IMR-90 (cell line): ENCODE data around the gene MTA3. TPM values are rescaled to one million over a fixed set of nuclear protein-coding genes. Genes with fewer than 3 reads are reported as not detected.

Experiments used
- ATAC-seq: fragments of 200-7000 bp; cut with Tn5 transposase; 2 replicates; pipeline ENCODE4 v1.9.1; 2020; ENCODE audit warnings: low read depth, mild to moderate bottlenecking, moderate library complexity
- BruUV-seq: library from RNA; stranded (reverse); fragments of 400-500 nt; replicated peaks from 2 replicates; lab custom pipeline; 2021; lab: Mats Ljungman, UMichigan
- CTCF ChIA-PET: fragments of 300-600 bp; formaldehyde crosslinking; extraction: SDS; loops from one replicate; lab custom pipeline; 2021; ENCODE audit warnings: antibody characterized with exemption; lab: Yijun Ruan, JAX
- POLR2A ChIA-PET: fragments of 300-600 bp; sonication (Branson Sonifier 250); formaldehyde crosslinking; loops from one replicate; lab custom pipeline; 2022; ENCODE audit warnings: antibody characterized with exemption; ENCODE audit not compliant: unreplicated experiment; lab: Charles Lee
- DNase-seq: peaks from one replicate; pipeline ENCODE4 v3.0.0; 2013
- H2AFZ ChIP-seq: replicated peaks from 2 replicates; pipeline ENCODE3; 2013; ENCODE audit warnings: low read length, mild to moderate bottlenecking; ENCODE audit not compliant: poor library complexity
- H2AK5ac ChIP-seq: 2 replicates; pipeline ENCODE4 v1.6.1; 2013; ENCODE audit warnings: low read depth, low read length, inconsistent platforms
- H2AK9ac ChIP-seq: replicated peaks from 2 replicates; pipeline ENCODE3; 2013; ENCODE audit warnings: mild to moderate bottlenecking, low read depth, low read length, moderate library complexity; ENCODE audit not compliant: poor library complexity
- H2BK120ac ChIP-seq: 2 replicates; pipeline ENCODE4 v1.6.1; 2013; ENCODE audit warnings: low read depth, low read length, inconsistent platforms
- H2BK15ac ChIP-seq: 3 replicates; pipeline ENCODE4 v1.6.1; 2013; ENCODE audit warnings: low read depth, low read length, inconsistent platforms
- H2BK20ac ChIP-seq: 2 replicates; pipeline ENCODE4 v1.6.1; 2013; ENCODE audit warnings: low read depth, mild to moderate bottlenecking, inconsistent platforms, low read length, moderate library complexity
- H2BK5ac ChIP-seq: 2 replicates; pipeline ENCODE4 v1.6.1; 2013; ENCODE audit warnings: mild to moderate bottlenecking, low read depth, low read length, inconsistent platforms; ENCODE audit not compliant: poor library complexity, severe bottlenecking
- H3K14ac ChIP-seq: replicated peaks from 2 replicates; pipeline ENCODE4 v1.6.1; 2013; ENCODE audit warnings: low read depth, low read length, inconsistent platforms
- H3K18ac ChIP-seq: 2 replicates; pipeline ENCODE4 v1.6.1; 2013; ENCODE audit warnings: low read depth, low read length, control low read depth
- H3K23ac ChIP-seq: 2 replicates; pipeline ENCODE4 v1.6.1; 2013; ENCODE audit warnings: low read depth, low read length, inconsistent platforms
- H3K27ac ChIP-seq: 2 replicates; pipeline ENCODE4 v1.5.1; 2013; ENCODE audit warnings: mild to moderate bottlenecking, control low read depth, low read length; ENCODE audit not compliant: insufficient read depth
- H3K27me3 ChIP-seq: 2 replicates; pipeline ENCODE4 v1.6.1; 2013; ENCODE audit warnings: low read length; ENCODE audit not compliant: control insufficient read depth, insufficient read depth
- H3K36me3 ChIP-seq: 2 replicates; pipeline ENCODE4 v1.6.1; 2013; ENCODE audit warnings: low read length, mixed read lengths; ENCODE audit not compliant: control insufficient read depth, insufficient read depth
- H3K4ac ChIP-seq: 2 replicates; pipeline ENCODE4 v1.6.1; 2013; ENCODE audit warnings: low read depth, low read length, inconsistent platforms
- H3K4me1 ChIP-seq: 2 replicates; pipeline ENCODE4 v1.6.1; 2013; ENCODE audit warnings: low read length, mixed read lengths; ENCODE audit not compliant: control insufficient read depth, insufficient read depth
- H3K4me2 ChIP-seq: 2 replicates; pipeline ENCODE4 v1.6.1; 2013; ENCODE audit warnings: low read depth, mild to moderate bottlenecking, control low read depth, low read length, moderate library complexity
- H3K4me3 ChIP-seq: 2 replicates; pipeline ENCODE4 v1.5.1; 2013; ENCODE audit warnings: low read depth, mild to moderate bottlenecking, control low read depth, low read length, moderate library complexity; ENCODE audit not compliant: insufficient read depth
- H3K56ac ChIP-seq: 2 replicates; pipeline ENCODE4 v1.6.1; 2013; ENCODE audit warnings: low read length, inconsistent platforms; ENCODE audit not compliant: insufficient read depth; ENCODE audit errors: extremely low read depth
- H3K79me1 ChIP-seq, 2 experiments: 2 replicates each; pipeline ENCODE4 v1.6.1; 2013; ENCODE audit warnings: low read length in 2 of 2, inconsistent platforms in 1 of 2, low read depth in 1 of 2
- H3K9ac ChIP-seq: 2 replicates; pipeline ENCODE4 v1.6.1; 2013; ENCODE audit warnings: low read depth, low read length, control low read depth
- H3K9me1 ChIP-seq: 2 replicates; pipeline ENCODE4 v1.6.1; 2013; ENCODE audit warnings: low read length, inconsistent platforms; ENCODE audit not compliant: insufficient read depth
- H3K9me3 ChIP-seq: 2 replicates; pipeline ENCODE4 v1.6.1; 2013; ENCODE audit warnings: low read length; ENCODE audit not compliant: control insufficient read depth, insufficient read depth
- H4K20me1 ChIP-seq: 2 replicates; pipeline ENCODE4 v1.6.1; 2013; ENCODE audit warnings: low read length, inconsistent platforms; ENCODE audit not compliant: insufficient read depth
- H4K5ac ChIP-seq: 2 replicates; pipeline ENCODE4 v1.6.1; 2013; ENCODE audit warnings: mild to moderate bottlenecking, low read depth, low read length, control low read depth
- H4K8ac ChIP-seq, 2 experiments: 2 replicates each; pipeline ENCODE4 v1.6.1; 2013; ENCODE audit warnings: low read depth in 2 of 2, low read length in 2 of 2, control low read depth in 1 of 2, inconsistent platforms in 1 of 2
- H4K91ac ChIP-seq: 2 replicates; pipeline ENCODE4 v1.6.1; 2013; ENCODE audit warnings: low read depth, low read length, inconsistent platforms; ENCODE audit not compliant: insufficient read depth
- BHLHE40 ChIP-seq: fragments of 150-350 bp; IDR thresholded peaks from 2 replicates; pipeline ENCODE4 v1.6.1; 2016; ENCODE audit warnings: mild to moderate bottlenecking, low read depth, low read length
- CHD1 ChIP-seq: IDR thresholded peaks from 2 replicates; pipeline ENCODE4 v1.6.1; 2012; ENCODE audit warnings: low read depth, low read length, improper control_type of control experiment
- ELK1 ChIP-seq: fragments of 150-350 bp; IDR thresholded peaks from 2 replicates; pipeline ENCODE4 v1.6.1; 2016; ENCODE audit warnings: low read depth, mild to moderate bottlenecking, low read length, moderate library complexity, borderline replicate concordance
- FOS ChIP-seq: fragments of 150-350 bp; IDR thresholded peaks from 2 replicates; pipeline ENCODE4 v1.6.1; 2016; ENCODE audit warnings: low read depth, low read length
- MAFK ChIP-seq: IDR thresholded peaks from 2 replicates; pipeline ENCODE4 v1.6.1; 2012; ENCODE audit warnings: low read depth, low read length, improper control_type of control experiment
- MAZ ChIP-seq: IDR thresholded peaks from 2 replicates; pipeline ENCODE4 v1.6.1; 2012; ENCODE audit warnings: low read depth, mild to moderate bottlenecking, low read length, improper control_type of control experiment, moderate library complexity, borderline replicate concordance
- MXI1 ChIP-seq: IDR thresholded peaks from 2 replicates; pipeline ENCODE4 v1.6.1; 2012; ENCODE audit warnings: low read depth, mild to moderate bottlenecking, low read length, moderate library complexity, borderline replicate concordance
- NFE2L2 ChIP-seq: fragments of 150-350 bp; IDR thresholded peaks from 2 replicates; pipeline ENCODE4 v1.6.1; 2016; ENCODE audit warnings: low read depth, mild to moderate bottlenecking, low read length
- POLR2A ChIP-seq: IDR thresholded peaks from 2 replicates; pipeline ENCODE4 v1.6.1; 2012; ENCODE audit warnings: mild to moderate bottlenecking, low read depth, low read length
- RAD21 ChIP-seq: IDR thresholded peaks from 2 replicates; pipeline ENCODE4 v1.6.1; 2012; ENCODE audit warnings: low read length, improper control_type of control experiment
- RCOR1 ChIP-seq: IDR thresholded peaks from 2 replicates; pipeline ENCODE4 v1.6.1; 2012; ENCODE audit warnings: mild to moderate bottlenecking, low read length, improper control_type of control experiment; ENCODE audit not compliant: insufficient replicate concordance
- RFX5 ChIP-seq: IDR thresholded peaks from 2 replicates; pipeline ENCODE4 v1.8.0; 2012; ENCODE audit warnings: low read depth, mild to moderate bottlenecking, low read length, moderate library complexity
- SMC3 ChIP-seq: fragments of 150-350 bp; IDR thresholded peaks from 2 replicates; pipeline ENCODE4 v1.6.1; 2016; ENCODE audit warnings: low read depth, mild to moderate bottlenecking, antibody characterized with exemption, low read length, moderate library complexity
- WGBS, 2 experiments: methylation state at CpG; one replicate each; pipeline versions ENCODE4 v1.1.5 to v1.1.7; 2013; ENCODE audit warnings: missing lambda C conversion rate in 2 of 2; ENCODE audit not compliant: insufficient read length in 1 of 2; ENCODE audit errors: extremely low coverage in 2 of 2; 5-methylcytosine and 5-hydroxymethylcytosine counted together
- dilution Hi-C: fragments of 300-500 bp; cut with HindIII; formaldehyde crosslinking; loops from one replicate; pipeline ENCODE4 v1.14.3; 2018; ENCODE audit warnings: low sequenced_read_pairs; ENCODE audit not compliant: unreplicated experiment
- in situ Hi-C: fragments of 300-500 bp; cut with MboI; formaldehyde crosslinking; loops from 3 replicates; pipeline ENCODE4 v1.14.3; 2019; ENCODE audit warnings: low sequenced_read_pairs, inconsistent platforms, mixed read lengths
- intact Hi-C: fragments of 100-400 bp; cut with micrococcal nuclease; formaldehyde crosslinking; loops from 2 replicates; pipeline ENCODE4 v1.10.0; 2022
- polyA plus RNA-seq, 3 experiments: library from polyadenylated mRNA; depleted of rRNA; stranded (reverse); fragments of >200 nt; gene quantifications; 2 replicates each; pipeline ENCODE4 v1.2.3, GENCODE V29; 2012; ENCODE audit warnings: low replicate concordance in 1 of 3
- total RNA-seq: library from RNA; depleted of rRNA; stranded (reverse); fragments of >200 nt; gene quantifications from 2 replicates; pipeline ENCODE4 v1.2.3, GENCODE V29; 2012
- TF ChIP-seq, protein P1 (sequence below): conservative IDR thresholded peaks from 2 replicates; pipeline ENCODE4 v1.5.1; 2012; ENCODE audit warnings: mild to moderate bottlenecking, low read depth, low read length, improper control_type of control experiment

MTA3 gene
- total and polyA plus RNA-seq, 2 of the 4 experiments (the other 2 are of a cell fraction) = 31.9 to 34.3 TPM

- Histone ChIP-seq H3K4me2 (no peak overlapping the region), H3K23ac (no peak overlapping the region), H2BK20ac (no peak overlapping the region), H2BK5ac (no peak overlapping the region), H4K20me1 (no peaks in the 10 kb centered on the region), H3K9ac (no peak overlapping the region), H3K14ac (no peak overlapping the region), H2AK9ac (no peak overlapping the region), H3K9me1 (no peaks in the 10 kb centered on the region), H2BK15ac (no peak overlapping the region), H4K8ac (no peak overlapping the region), H3K79me1 (no peaks in the 10 kb centered on the region), H3K4me3 (no peak overlapping the region), H3K4me1 (peaks cover 12% of the 10 kb centered on the region), H4K91ac (no peak overlapping the region), H4K5ac (peak overlapping the region; percentile 0; the same call in 1 of the 2 replicates), H3K27me3 (peaks cover 5% of the 10 kb centered on the region; the same call in 1 of the 2 replicates), H3K4ac (no peak overlapping the region), H2AFZ (no peak overlapping the region), H2BK120ac (no peak overlapping the region), H3K9me3 (no peaks in the 10 kb centered on the region), H3K36me3 (no peaks in the 10 kb centered on the region), H3K18ac (peak overlapping the region; percentile 20; the same call in 1 of the 2 replicates), H3K27ac (peak overlapping the region; percentile 25; the same call in 1 of the 2 replicates), H2AK5ac (no peak overlapping the region), H3K56ac (no peak overlapping the region)
- ATAC-seq (peak; percentile 53), DNase-seq (no peak)
- in situ Hi-C loops = no loop called here
- no CpG with 5 or more reads among the region's 2 CpGs for WGBS, 2 experiments
- no TSS peak for BruUV-seq
- ChIA-PET CTCF (interaction anchor here (0.6 kb wide), 1 partner anchor 12 kb away, joined by 4 read pairs; no protein-coding TSS in a partner anchor), POLR2A (interaction anchor here (0.6 to 1.7 kb wide), 2 partner anchors 9 to 274 kb away, joined by 4 to 16 read pairs; no protein-coding TSS in a partner anchor)
- dilution Hi-C loops = no loop called here
- intact Hi-C loops = loop anchor here (5.0 kb wide), 1 partner anchor 94 kb away; no protein-coding TSS in a partner anchor
- TF ChIP-seq CHD1 (no peak), MXI1 (no peak), MAFK (no peak), RCOR1 (no peak), NFE2L2 (no peak), MAZ (no peak), RFX5 (no peak), ELK1 (no peak), RAD21 (no peak), POLR2A (no peak), BHLHE40 (no peak), SMC3 (no peak), FOS (no peak)
- TF ChIP-seq, protein P1, sequence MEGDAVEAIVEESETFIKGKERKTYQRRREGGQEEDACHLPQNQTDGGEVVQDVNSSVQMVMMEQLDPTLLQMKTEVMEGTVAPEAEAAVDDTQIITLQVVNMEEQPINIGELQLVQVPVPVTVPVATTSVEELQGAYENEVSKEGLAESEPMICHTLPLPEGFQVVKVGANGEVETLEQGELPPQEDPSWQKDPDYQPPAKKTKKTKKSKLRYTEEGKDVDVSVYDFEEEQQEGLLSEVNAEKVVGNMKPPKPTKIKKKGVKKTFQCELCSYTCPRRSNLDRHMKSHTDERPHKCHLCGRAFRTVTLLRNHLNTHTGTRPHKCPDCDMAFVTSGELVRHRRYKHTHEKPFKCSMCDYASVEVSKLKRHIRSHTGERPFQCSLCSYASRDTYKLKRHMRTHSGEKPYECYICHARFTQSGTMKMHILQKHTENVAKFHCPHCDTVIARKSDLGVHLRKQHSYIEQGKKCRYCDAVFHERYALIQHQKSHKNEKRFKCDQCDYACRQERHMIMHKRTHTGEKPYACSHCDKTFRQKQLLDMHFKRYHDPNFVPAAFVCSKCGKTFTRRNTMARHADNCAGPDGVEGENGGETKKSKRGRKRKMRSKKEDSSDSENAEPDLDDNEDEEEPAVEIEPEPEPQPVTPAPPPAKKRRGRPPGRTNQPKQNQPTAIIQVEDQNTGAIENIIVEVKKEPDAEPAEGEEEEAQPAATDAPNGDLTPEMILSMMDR = no peak
Measured at GRCh38 chr2:42800981-42801380, 232.5 kb downstream of the MTA3 start.
